Stomach (tissue), 9 donors: Measurements from ENCODE around the gene SSTR5. TPM values are rescaled to one million over a fixed set of nuclear protein-coding genes. Genes with fewer than 3 reads are reported as not detected.

Experiments used
- DNase-seq, 2 donors: peaks; one replicate each; pipeline versions ENCODE4 v3.0.0 to v3.0.0-alpha.2; 2013 to 2019
- H3K27ac ChIP-seq, 5 donors: fragments of 200-600 bp in 4 of 5; sonication (generic) in 4 of 5; one replicate each; pipeline ENCODE4 v1.5.1; 2013 to 2019; ENCODE audit warnings: mild to moderate bottlenecking in 1 of 5, moderate library complexity in 1 of 5
- H3K27me3 ChIP-seq, 3 donors: fragments of 200-600 bp; sonication (generic); one replicate each; pipeline ENCODE4 v1.5.1; 2017 to 2019; ENCODE audit warnings: mixed run types in 1 of 3
- H3K36me3 ChIP-seq, 4 donors: fragments of 200-600 bp; sonication (generic); 1 replicate in 3 of 4; 2 replicates in 1 of 4; pipeline ENCODE4 v1.5.1; 2016 to 2019
- H3K4me1 ChIP-seq, 4 donors: fragments of 200-600 bp; sonication (generic); one replicate each; pipeline ENCODE4 v1.5.1; 2016 to 2019
- H3K4me3 ChIP-seq, 4 donors: fragments of 200-600 bp; sonication (generic) in 3 of 4; one replicate each; pipeline ENCODE4 v1.5.1; 2016 to 2019; ENCODE audit warnings: mild to moderate bottlenecking in 1 of 4
- H3K9me3 ChIP-seq, 4 donors: fragments of 200-600 bp; sonication (generic); one replicate each; pipeline ENCODE4 v1.5.1; 2016 to 2019
- EP300 ChIP-seq: sonication (generic); formaldehyde crosslinking; IDR thresholded peaks from one replicate; pipeline ENCODE4 v1.6.1; 2017; ENCODE audit warnings: antibody characterized with exemption
- POLR2A ChIP-seq, 4 donors: fragments of 450-650 bp; IDR thresholded peaks; one replicate each; pipeline ENCODE4 v1.6.1; 2016; ENCODE audit warnings: antibody characterized with exemption in 4 of 4, control low read depth in 2 of 4, mild to moderate bottlenecking in 1 of 4, moderate library complexity in 1 of 4
- POLR2AphosphoS5 ChIP-seq, 3 donors: sonication (generic); formaldehyde crosslinking; IDR thresholded peaks; one replicate each; pipeline ENCODE4 v1.6.1; 2016; ENCODE audit warnings: antibody characterized with exemption in 3 of 3
- WGBS, 5 donors: extraction: QIAGEN DNeasy Blood & Tissue Kit in 3 of 5; methylation state at CpG; one replicate each; pipeline versions ENCODE4 v1.1.5 to v1.1.7; 2013 to 2018; 5-methylcytosine and 5-hydroxymethylcytosine counted together
- intact Hi-C: fragments of 100-400 bp; cut with DNase I; formaldehyde crosslinking; loops from one replicate; pipeline ENCODE4 v1.15.1; 2023; ENCODE audit warnings: low total_unique reads
- polyA plus RNA-seq, 3 donors: library from polyadenylated mRNA; stranded (reverse); fragments of 200-250 nt; gene quantifications; one replicate each; pipeline ENCODE4 v1.2.3, GENCODE V29; 2013
- total RNA-seq, 5 donors: library from RNA; depleted of rRNA; stranded (reverse); fragments of >200 nt; gene quantifications; one replicate each; pipeline versions ENCODE4 v1.1.0 to v1.2.3, GENCODE V29; 2014 to 2016
- TF ChIP-seq, protein P1 (sequence below), 7 experiments: fragments of 450-650 bp in 4 of 7; fragments of 200-600 bp in 3 of 7; sonication (generic) in 3 of 7; IDR thresholded peaks; one replicate each; pipeline ENCODE4 v1.5.1; 2016 to 2019; ENCODE audit warnings: antibody characterized with exemption in 7 of 7, control low read depth in 2 of 7, mild to moderate bottlenecking in 1 of 7
- donor health status: healthy with polysubstance abuse.
- donor health status: Bipolar disorder and iron deficiency.
- donor health status: healthy.

Gene SSTR5
- total and polyA plus RNA-seq, 8 donors = 0.13 TPM; not detected in 7

DNA sequence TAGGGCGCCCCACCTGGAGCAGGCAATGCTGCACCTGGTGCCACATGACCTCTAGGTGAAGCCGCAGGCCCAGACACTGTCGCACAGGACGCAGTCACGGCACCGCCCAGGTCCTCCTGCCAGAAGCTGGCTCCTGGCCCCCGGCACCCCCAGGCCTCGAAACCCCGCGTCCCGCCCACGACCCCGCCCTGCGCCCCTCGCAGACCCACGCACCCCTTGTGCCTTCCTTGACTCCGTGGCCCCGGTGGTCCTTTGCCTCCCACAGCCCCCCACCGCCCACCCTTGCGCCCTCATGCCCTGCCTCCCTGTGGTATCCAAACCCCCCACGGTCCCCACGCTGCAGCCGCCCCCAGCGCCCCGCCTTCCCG is 29.8 kb downstream of the SSTR5 start:
- intact Hi-C loops = no loop called here

GRCh38 chr16:1102921-1103635 is 30.5 kb downstream of the SSTR5 start:
- Histone ChIP-seq H3K27ac (no peak overlapping the region), H3K9me3 (no peaks in the 10 kb centered on the region), H3K36me3 (no peaks in the 10 kb centered on the region), H3K4me1 (peaks cover 5 to 18% (median 14%) of the 10 kb centered on the region in 4 donors), H3K27me3 (peaks cover 2 to 100% (median 83%) of the 10 kb centered on the region in 3 donors), H3K4me3 (peak overlapping the region; percentile 15 to 33 (median 19))
- peak; percentile 69 to 87 for DNase-seq
- intact Hi-C loops = no loop called here
- 3 to 11% (median 5%) methylated on average over 10 to 61 of the region's 61 CpGs for WGBS, 5 donors
- TF ChIP-seq EP300 = no peak
- no peak for TF ChIP-seq POLR2A (IDR thresholded peaks at IDR 0.05)
- TF ChIP-seq, protein P1, sequence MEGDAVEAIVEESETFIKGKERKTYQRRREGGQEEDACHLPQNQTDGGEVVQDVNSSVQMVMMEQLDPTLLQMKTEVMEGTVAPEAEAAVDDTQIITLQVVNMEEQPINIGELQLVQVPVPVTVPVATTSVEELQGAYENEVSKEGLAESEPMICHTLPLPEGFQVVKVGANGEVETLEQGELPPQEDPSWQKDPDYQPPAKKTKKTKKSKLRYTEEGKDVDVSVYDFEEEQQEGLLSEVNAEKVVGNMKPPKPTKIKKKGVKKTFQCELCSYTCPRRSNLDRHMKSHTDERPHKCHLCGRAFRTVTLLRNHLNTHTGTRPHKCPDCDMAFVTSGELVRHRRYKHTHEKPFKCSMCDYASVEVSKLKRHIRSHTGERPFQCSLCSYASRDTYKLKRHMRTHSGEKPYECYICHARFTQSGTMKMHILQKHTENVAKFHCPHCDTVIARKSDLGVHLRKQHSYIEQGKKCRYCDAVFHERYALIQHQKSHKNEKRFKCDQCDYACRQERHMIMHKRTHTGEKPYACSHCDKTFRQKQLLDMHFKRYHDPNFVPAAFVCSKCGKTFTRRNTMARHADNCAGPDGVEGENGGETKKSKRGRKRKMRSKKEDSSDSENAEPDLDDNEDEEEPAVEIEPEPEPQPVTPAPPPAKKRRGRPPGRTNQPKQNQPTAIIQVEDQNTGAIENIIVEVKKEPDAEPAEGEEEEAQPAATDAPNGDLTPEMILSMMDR (IDR thresholded peaks at IDR 0.05) = peak in 5 of 7 experiments; percentile 51 to 84 (median 72)
- TF ChIP-seq POLR2AphosphoS5 (IDR thresholded peaks at IDR 0.05) = no peak

More for the DNA sequence above, 29.8 kb downstream of the SSTR5 start:
- Histone ChIP-seq H3K4me3 (no peak overlapping the region), H3K4me1 (peaks cover 5 to 18% (median 14%) of the 10 kb centered on the region in 4 donors), H3K9me3 (no peaks in the 10 kb centered on the region), H3K27me3 (peaks cover 4 to 100% (median 82%) of the 10 kb centered on the region in 3 donors), H3K36me3 (no peaks in the 10 kb centered on the region), H3K27ac (no peak overlapping the region)
- TF ChIP-seq, protein P1 (IDR thresholded peaks at IDR 0.05) = no peak
- no peak for TF ChIP-seq POLR2AphosphoS5 (IDR thresholded peaks at IDR 0.05)
- no peak for TF ChIP-seq POLR2A (IDR thresholded peaks at IDR 0.05)
- TF ChIP-seq EP300 = no peak
- WGBS, 5 donors = 39 to 47% (median 44%) methylated on average over 6 to 26 of the region's 26 CpGs
- DNase-seq = no peak

- peaks cover 0 to 100% (median 83%) of the 10 kb centered on the region in 3 donors for H3K27me3 ChIP-seq
- H3K4me3 ChIP-seq = no peak overlapping the region
- TF ChIP-seq, protein P1 (IDR thresholded peaks at IDR 0.05) = no peak
- TF ChIP-seq EP300 (no peak), POLR2AphosphoS5 (IDR thresholded peaks at IDR 0.05) (no peak), POLR2A (IDR thresholded peaks at IDR 0.05) (no peak)
- no peak for DNase-seq
- intact Hi-C loops = no loop called here
- H3K4me1 ChIP-seq = peaks cover 5 to 19% (median 16%) of the 10 kb centered on the region in 4 donors
- WGBS, 5 donors = 40 to 80% (median 48%) methylated on average over 2 to 11 of the region's 11 CpGs; no CpG with 5 or more reads in 1 of the 5 donors
- H3K9me3 ChIP-seq = no peaks in the 10 kb centered on the region
- H3K27ac ChIP-seq = no peak overlapping the region
- H3K36me3 ChIP-seq = no peaks in the 10 kb centered on the region
Observed at GRCh38 chr16:1103636-1103980, 31.1 kb downstream of the SSTR5 start.

DNA sequence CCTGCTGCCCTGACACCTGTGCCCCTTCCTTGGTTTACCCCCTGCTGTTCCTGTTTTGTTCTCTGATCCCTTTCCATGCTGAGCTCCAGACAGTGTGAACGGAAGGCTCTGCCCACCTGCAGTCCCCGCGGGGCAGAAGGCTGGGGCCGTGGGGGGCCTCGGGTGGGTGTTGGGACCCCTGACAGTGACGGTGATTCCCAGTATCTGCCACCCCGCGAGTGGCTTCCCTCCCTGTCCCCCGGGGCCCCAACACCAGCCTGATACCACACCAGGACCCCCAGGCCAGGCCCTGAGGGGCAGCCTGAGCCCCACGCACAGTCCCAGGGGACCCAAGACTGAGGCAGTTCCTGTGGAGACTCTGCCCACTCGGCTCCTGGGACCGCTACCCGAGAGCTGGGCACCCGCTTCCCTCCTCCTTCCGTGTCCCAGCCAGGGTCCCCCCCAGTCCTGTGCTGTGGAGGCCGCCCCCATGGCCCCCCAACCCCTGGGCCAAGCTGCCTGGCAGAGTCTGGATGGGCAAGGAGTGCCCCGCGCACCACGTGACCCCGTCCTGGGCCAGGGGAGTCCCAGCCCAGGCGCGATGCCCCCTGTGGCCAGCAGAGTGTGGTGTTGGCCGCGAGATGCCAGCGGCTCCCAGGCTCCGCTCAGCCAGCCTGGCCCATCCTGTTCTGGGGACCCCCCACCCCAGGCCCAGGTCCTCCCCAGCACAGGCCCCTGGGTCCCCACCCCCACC is 33.5 kb downstream of the SSTR5 start:
- Histone ChIP-seq H3K27me3 (peaks cover 0 to 98% (median 66%) of the 10 kb centered on the region in 3 donors), H3K36me3 (no peaks in the 10 kb centered on the region), H3K4me1 (peaks cover 5 to 22% (median 17%) of the 10 kb centered on the region in 4 donors), H3K9me3 (no peaks in the 10 kb centered on the region), H3K4me3 (no peak overlapping the region), H3K27ac (no peak overlapping the region)
- no peak for TF ChIP-seq POLR2AphosphoS5 (IDR thresholded peaks at IDR 0.05)
- TF ChIP-seq, protein P1 (IDR thresholded peaks at IDR 0.05) = peak in 5 of 7 experiments; percentile 63 to 96 (median 85)
- TF ChIP-seq EP300 = no peak
- TF ChIP-seq POLR2A (IDR thresholded peaks at IDR 0.05) = no peak
- intact Hi-C loops = no loop called here
- peak; percentile 73 to 92 for DNase-seq
- WGBS, 5 donors = 24 to 61% (median 29%) methylated on average over 6 to 26 of the region's 26 CpGs
